PC-9 (cell line): ENCODE results near the gene PCMT1. TPM values are rescaled to one million over a fixed set of nuclear protein-coding genes. Genes with fewer than 3 reads are reported as not detected.
"Not testable (repeated sequence)": the region's sequence is repeated elsewhere in the genome, so short reads cannot be mapped to it uniquely, and the experiment has no call there.

Experiments
- BruUV-seq: library from RNA; stranded (reverse); fragments of 400-500 nt; replicated peaks from 2 replicates; lab custom pipeline; 2021; lab: Mats Ljungman, UMichigan
- CTCF ChIA-PET: fragments of 300-600 bp; sonication (Branson Sonifier 250); formaldehyde crosslinking; loops from one replicate; lab custom pipeline; 2022; ENCODE audit warnings: antibody characterized with exemption; lab: Charles Lee
- POLR2A ChIA-PET: fragments of 300-600 bp; sonication (Branson Sonifier 250); formaldehyde crosslinking; loops from one replicate; lab custom pipeline; 2022; ENCODE audit warnings: antibody characterized with exemption; ENCODE audit not compliant: unreplicated experiment; lab: Charles Lee
- DNase-seq, 2 experiments: peaks; one replicate each; pipeline versions ENCODE4 v3.0.0 to v3.0.0-alpha.2; 2015 to 2022; ENCODE audit warnings: mixed read lengths in 1 of 2
- H2AFZ ChIP-seq: fragments of 200-600 bp; sonication (generic); 2 replicates; pipeline ENCODE4 v1.8.1; 2017; ENCODE audit warnings: antibody characterized with exemption
- H3F3A ChIP-seq: fragments of 200-600 bp; sonication (generic); 2 replicates; pipeline ENCODE4 v1.8.1; 2017; ENCODE audit warnings: antibody characterized with exemption, mild to moderate bottlenecking, low read depth; ENCODE audit not compliant: insufficient read depth
- H3K27ac ChIP-seq: fragments of 200-600 bp; sonication (generic); 2 replicates; pipeline ENCODE4 v1.6.1; 2016; ENCODE audit warnings: mixed run types
- H3K27me3 ChIP-seq: fragments of 200-600 bp; sonication (generic); 2 replicates; pipeline ENCODE4 v1.6.1; 2016; ENCODE audit warnings: low read depth, mixed run types; ENCODE audit not compliant: insufficient read depth
- H3K36me3 ChIP-seq: fragments of 200-600 bp; sonication (generic); 2 replicates; pipeline ENCODE4 v1.6.1; 2016; ENCODE audit warnings: low read depth, mixed run types
- H3K4me1 ChIP-seq: fragments of 200-600 bp; sonication (generic); replicated peaks from 2 replicates; pipeline ENCODE4 v1.6.1; 2016; ENCODE audit warnings: mixed run types; ENCODE audit not compliant: insufficient read depth
- H3K4me2 ChIP-seq: fragments of 200-600 bp; sonication (generic); 2 replicates; pipeline ENCODE4 v1.6.1; 2017; ENCODE audit warnings: mixed run types
- H3K4me3 ChIP-seq: fragments of 200-600 bp; sonication (generic); 2 replicates; pipeline ENCODE4 v1.6.1; 2016; ENCODE audit warnings: mixed run types
- H3K79me2 ChIP-seq: fragments of 200-600 bp; sonication (generic); 2 replicates; pipeline ENCODE4 v1.6.1; 2017; ENCODE audit warnings: low read depth, mixed run types
- H3K9me2 ChIP-seq: fragments of 200-600 bp; sonication (generic); 2 replicates; pipeline ENCODE4 v1.8.1; 2017; ENCODE audit warnings: mild to moderate bottlenecking; ENCODE audit not compliant: insufficient read depth
- H3K9me3 ChIP-seq: fragments of 200-600 bp; sonication (generic); 2 replicates; pipeline ENCODE4 v1.8.1; 2016; ENCODE audit warnings: low read depth; ENCODE audit not compliant: insufficient read depth
- H4K20me1 ChIP-seq: fragments of 200-600 bp; sonication (generic); 2 replicates; pipeline ENCODE4 v1.8.1; 2017; ENCODE audit not compliant: insufficient read depth
- CTCF ChIP-seq: fragments of 200-600 bp; sonication (generic); conservative IDR thresholded peaks from 2 replicates; pipeline ENCODE4 v1.6.1; 2017; ENCODE audit warnings: mixed run types, antibody characterized with exemption, mild to moderate bottlenecking, moderate library complexity
- EZH2 ChIP-seq: fragments of 200-600 bp; sonication (generic); IDR thresholded peaks from 2 replicates; pipeline ENCODE4 v1.8.0; 2017; ENCODE audit warnings: antibody characterized with exemption, low read depth
- intact Hi-C: fragments of 100-400 bp; cut with micrococcal nuclease; formaldehyde crosslinking; loops from one replicate; pipeline ENCODE4 v1.10.0; 2022; ENCODE audit not compliant: unreplicated experiment
- total RNA-seq: library from RNA; stranded (reverse); gene quantifications from 2 replicates; pipeline ENCODE4 v1.2.3, GENCODE V29; 2021

The PCMT1 gene
- total RNA-seq, 1 experiment from 2014 or later: 50.5 TPM

- peaks cover 36% of the 10 kb centered on the region for H3F3A ChIP-seq
- DNase-seq: no peak
- no peaks in the 10 kb centered on the region for H3K9me3 ChIP-seq
- ChIA-PET CTCF (no interaction called here), POLR2A (no interaction called here)
- H3K27ac ChIP-seq: peak overlapping the region; percentile 33
- H3K27me3 ChIP-seq: no peaks in the 10 kb centered on the region
- intact Hi-C loops: no loop called here
- H3K36me3 ChIP-seq: peaks cover 13% of the 10 kb centered on the region
- no peaks in the 10 kb centered on the region for H3K9me2 ChIP-seq
- 0 out of 2 replicates have a peak, but pooled peaks cover 3% of the 10 kb centered on the region for H4K20me1 ChIP-seq
- peaks cover 30% of the 10 kb centered on the region for H3K79me2 ChIP-seq
- H3K4me2 ChIP-seq: 0 out of 2 replicates have a peak overlapping the region, but pooled peaks have one; percentile 10
- TF ChIP-seq CTCF: no peak
- peaks cover 74% of the 10 kb centered on the region for H3K4me1 ChIP-seq
- BruUV-seq: no TSS peak
- H3K4me3 ChIP-seq: no peak overlapping the region
- H2AFZ ChIP-seq: no peak overlapping the region
Measured at GRCh38 chr6:149843051-149843633, 93.6 kb downstream of the PCMT1 start.

- Histone ChIP-seq H3F3A (peaks cover 45% of the 10 kb centered on the region), H3K36me3 (peaks cover 13% of the 10 kb centered on the region), H3K4me2 (peak overlapping the region; percentile 28; the same call in 1 of the 2 replicates), H3K79me2 (peaks cover 37% of the 10 kb centered on the region), H3K4me1 (peaks cover 83% of the 10 kb centered on the region)
- H3K27me3 ChIP-seq, H3K9me3 ChIP-seq, H3K4me3 ChIP-seq, H3K27ac ChIP-seq, intact Hi-C loops, BruUV-seq, POLR2A ChIA-PET, H2AFZ ChIP-seq, H3K9me2 ChIP-seq, CTCF ChIA-PET, H4K20me1 ChIP-seq: not testable (repeated sequence)
- peak in 1 of 2 experiments; percentile 54 for DNase-seq
Measured at GRCh38 chr6:149844036-149844435, 94.5 kb downstream of the PCMT1 start.

- Histone ChIP-seq H3K4me1 (peaks cover 86% of the 10 kb centered on the region), H3K4me3 (no peak overlapping the region), H4K20me1 (0 out of 2 replicates have a peak, but pooled peaks cover 3% of the 10 kb centered on the region), H3K4me2 (peak overlapping the region; percentile 28; the same call in 1 of the 2 replicates), H3K9me3 (no peaks in the 10 kb centered on the region), H3K27ac (no peak overlapping the region), H3K27me3 (no peaks in the 10 kb centered on the region), H3F3A (peaks cover 49% of the 10 kb centered on the region), H3K9me2 (no peaks in the 10 kb centered on the region), H3K36me3 (peaks cover 13% of the 10 kb centered on the region), H3K79me2 (peaks cover 41% of the 10 kb centered on the region), H2AFZ (no peak overlapping the region)
- TF ChIP-seq EZH2: no peak
- TF ChIP-seq CTCF: no peak
- CTCF ChIA-PET: no interaction called here
- no peak for DNase-seq
- no TSS peak for BruUV-seq
- intact Hi-C loops: no loop called here
- POLR2A ChIA-PET: no interaction called here
Measured at GRCh38 chr6:149844480-149844879, 94.9 kb downstream of the PCMT1 start.
